Omental fat pad (tissue), 4 donors: Measurements from ENCODE around the gene RETREG2. TPM values are rescaled to one million over a fixed set of nuclear protein-coding genes. Genes with fewer than 3 reads are reported as not detected.

ENCODE experiments used
- ATAC-seq: fragments of 150-250 bp; one replicate; pipeline ENCODE4 v1.9.1; 2016; ENCODE audit warnings: mild to moderate bottlenecking, moderate library complexity; ENCODE audit not compliant: low FRiP score
- DNase-seq: peaks from one replicate; pipeline ENCODE4 v3.0.0-alpha.2; 2019; ENCODE audit warnings: low spot score
- CTCF ChIP-seq, 3 donors: fragments of 450-650 bp; IDR thresholded peaks; one replicate each; pipeline ENCODE4 v1.5.1; 2016 to 2017; ENCODE audit warnings: antibody characterized with exemption in 3 of 3, mild to moderate bottlenecking in 3 of 3, moderate library complexity in 2 of 3
- total RNA-seq, 4 donors: library from RNA; depleted of rRNA; stranded (reverse); fragments of >200 nt; gene quantifications; one replicate each; pipeline ENCODE4 v1.1.0, GENCODE V29; 2016

RETREG2 gene
- 10 to 100 TPM; 48.5 to 73.9 (median 57.7) TPM for total RNA-seq

GRCh38 chr2:219177552-219178376 lies at the start of gene RETREG2:
Gene RETREG2, plus strand, starts transcription at chr2:219178275. Its CDS starts 78 bp downstream, at chr2:219178353.
- DNase-seq (peak; percentile 28), ATAC-seq (peak; percentile 85)
- TF ChIP-seq CTCF (IDR thresholded peaks at IDR 0.05): peak in 1 of 3 donors; percentile 25

- no peak for DNase-seq
- no peak for ATAC-seq
- TF ChIP-seq CTCF (IDR thresholded peaks at IDR 0.05): no peak
Measured at GRCh38 chr2:219128396-219128795, 49.7 kb upstream of the RETREG2 start.

- no peak for DNase-seq
- no peak for TF ChIP-seq CTCF (IDR thresholded peaks at IDR 0.05)
- no peak for ATAC-seq
Measured at GRCh38 chr2:219129589-219129988, 48.5 kb upstream of the RETREG2 start.

DNA sequence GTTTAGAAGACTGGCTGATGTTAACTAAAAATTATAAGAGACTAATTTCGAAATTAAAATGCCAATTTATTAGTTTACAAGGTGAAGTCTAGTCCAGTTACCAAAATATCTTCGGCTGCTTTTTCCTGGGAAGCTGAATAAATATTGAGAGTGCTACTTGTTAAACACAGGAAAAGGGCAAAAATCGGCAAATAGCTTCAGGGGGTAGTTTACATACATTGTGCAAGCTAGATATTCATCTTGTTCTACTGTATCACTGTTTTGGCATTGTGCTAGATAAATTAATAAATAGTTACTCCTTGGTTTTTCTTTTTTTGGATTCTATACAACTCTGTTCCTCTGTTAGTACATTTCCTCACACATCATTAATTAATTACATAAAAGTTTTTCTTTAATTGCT lies 46.7 kb upstream of the RETREG2 start:
- DNase-seq: no peak
- no peak for TF ChIP-seq CTCF (IDR thresholded peaks at IDR 0.05)
- ATAC-seq: no peak

- ATAC-seq: no peak
- no peak for TF ChIP-seq CTCF (IDR thresholded peaks at IDR 0.05)
- DNase-seq: no peak
Measured at GRCh38 chr2:219131744-219132143, 46.3 kb upstream of the RETREG2 start.

GRCh38 chr2:219133976-219134375 lies 44.1 kb upstream of the RETREG2 start:
- no peak for TF ChIP-seq CTCF (IDR thresholded peaks at IDR 0.05)
- ATAC-seq (no peak), DNase-seq (no peak)

DNA sequence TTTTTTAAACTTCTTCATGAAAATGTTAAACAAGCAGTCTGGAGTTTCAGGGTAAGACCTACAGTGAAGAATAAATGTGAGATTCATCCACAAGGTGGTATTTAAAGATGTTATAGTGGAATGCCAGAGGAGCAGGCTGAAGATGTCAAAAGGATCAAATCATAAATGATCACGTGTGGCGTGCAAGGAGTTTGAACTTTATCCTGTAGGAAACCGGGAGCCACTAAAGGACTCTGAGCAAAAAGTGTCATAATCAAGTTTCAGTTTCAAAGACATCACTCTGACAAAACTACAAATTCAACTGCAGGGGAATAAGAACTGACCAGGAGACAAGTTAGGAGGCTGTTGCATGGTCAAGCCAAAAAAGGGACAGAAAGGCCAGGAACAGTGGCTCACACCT lies 37.4 kb upstream of the RETREG2 start:
- TF ChIP-seq CTCF (IDR thresholded peaks at IDR 0.05): no peak
- ATAC-seq (no peak), DNase-seq (no peak)
